Loucy (cell line): ENCODE results near the gene SLC20A1.

Experiments used
- H2AFZ ChIP-seq: fragments of 200-600 bp; sonication (generic); 2 replicates; pipeline ENCODE4 v1.6.0; 2016; ENCODE audit warnings: antibody characterized with exemption, mild to moderate bottlenecking, low read length, moderate library complexity
- H3F3A ChIP-seq: fragments of 200-600 bp; 2 replicates; pipeline ENCODE4 v1.6.0; 2016; ENCODE audit warnings: antibody characterized with exemption, low read depth, mild to moderate bottlenecking
- H3K27me3 ChIP-seq: fragments of 200-600 bp; sonication (generic); 2 replicates; pipeline ENCODE4 v1.6.1; 2014; ENCODE audit warnings: low read length, mild to moderate bottlenecking; ENCODE audit not compliant: insufficient read depth, poor library complexity, severe bottlenecking
- H3K36me3 ChIP-seq: fragments of 200-600 bp; sonication (generic); 2 replicates; pipeline ENCODE4 v1.6.1; 2016; ENCODE audit warnings: low read length; ENCODE audit not compliant: insufficient read depth
- H3K4me1 ChIP-seq: fragments of 200-600 bp; sonication (generic); 2 replicates; pipeline ENCODE4 v1.5.1; 2014; ENCODE audit warnings: low read length, mild to moderate bottlenecking; ENCODE audit not compliant: insufficient read depth, poor library complexity, severe bottlenecking
- H3K4me2 ChIP-seq: fragments of 200-600 bp; sonication (generic); 2 replicates; pipeline ENCODE4 v1.6.0; 2014; ENCODE audit warnings: antibody characterized with exemption, low read length, low read depth, mild to moderate bottlenecking; ENCODE audit not compliant: poor library complexity, severe bottlenecking
- H3K4me3 ChIP-seq: fragments of 200-600 bp; sonication (generic); 2 replicates; pipeline ENCODE4 v1.5.1; 2014; ENCODE audit warnings: low read length, mild to moderate bottlenecking, mixed read lengths; ENCODE audit not compliant: poor library complexity, severe bottlenecking
- H3K79me2 ChIP-seq: fragments of 200-600 bp; sonication (generic); 2 replicates; pipeline ENCODE4 v1.6.1; 2014; ENCODE audit warnings: low read length; ENCODE audit not compliant: insufficient read depth
- H3K9ac ChIP-seq: fragments of 200-600 bp; sonication (generic); 2 replicates; pipeline ENCODE4 v1.6.0; 2014; ENCODE audit warnings: mild to moderate bottlenecking, low read depth, low read length, moderate library complexity; ENCODE audit not compliant: poor library complexity, severe bottlenecking
- H3K9me2 ChIP-seq: fragments of 200-600 bp; sonication (generic); replicated peaks from 2 replicates; pipeline ENCODE4 v1.6.1; 2016; ENCODE audit warnings: low read depth, low read length, mixed read lengths
- H3K9me3 ChIP-seq: fragments of 200-600 bp; sonication (generic); 2 replicates; pipeline ENCODE4 v1.6.1; 2014; ENCODE audit warnings: mild to moderate bottlenecking, antibody characterized with exemption, low read length, low read depth; ENCODE audit not compliant: insufficient read depth
- H4K20me1 ChIP-seq: fragments of 200-600 bp; sonication (generic); 2 replicates; pipeline ENCODE4 v1.6.0; 2014; ENCODE audit warnings: antibody characterized with exemption, low read length, mild to moderate bottlenecking; ENCODE audit not compliant: insufficient read depth, poor library complexity, severe bottlenecking
- CTCF ChIP-seq: fragments of 200-600 bp; sonication (generic); conservative IDR thresholded peaks from 2 replicates; pipeline ENCODE4 v1.5.1; 2014; ENCODE audit warnings: mild to moderate bottlenecking, antibody characterized with exemption, low read length
- EZH2phosphoT487 ChIP-seq: fragments of 200-600 bp; IDR thresholded peaks from 2 replicates; pipeline ENCODE4 v1.6.1; 2018; ENCODE audit warnings: antibody characterized with exemption, mild to moderate bottlenecking, moderate library complexity, borderline replicate concordance

SLC20A1 gene

GRCh38 chr2:112671801-112672200 is 26.1 kb downstream of the SLC20A1 start:
- no peaks in the 10 kb centered on the region for H3K27me3 ChIP-seq
- H4K20me1 ChIP-seq, result no peaks in the 10 kb centered on the region
- no peak overlapping the region for H3K4me2 ChIP-seq
- no peak overlapping the region for H2AFZ ChIP-seq
- peaks cover 6% of the 10 kb centered on the region for H3K4me1 ChIP-seq
- H3K4me3 ChIP-seq, result no peak overlapping the region
- no peak overlapping the region for H3K9ac ChIP-seq
- TF ChIP-seq CTCF (no peak), EZH2phosphoT487 (no peak)
- H3K9me2 ChIP-seq, result no peaks in the 10 kb centered on the region
- no peaks in the 10 kb centered on the region for H3K79me2 ChIP-seq
- no peaks in the 10 kb centered on the region for H3K9me3 ChIP-seq
- H3F3A ChIP-seq, result no peaks in the 10 kb centered on the region
- no peaks in the 10 kb centered on the region for H3K36me3 ChIP-seq

- Histone ChIP-seq H3K4me3 (no peak overlapping the region), H3K79me2 (no peaks in the 10 kb centered on the region), H3K4me2 (no peak overlapping the region), H4K20me1 (no peaks in the 10 kb centered on the region), H3K9me2 (no peaks in the 10 kb centered on the region), H3K9ac (no peak overlapping the region), H3K4me1 (peaks cover 3% of the 10 kb centered on the region), H3K36me3 (no peaks in the 10 kb centered on the region), H2AFZ (no peak overlapping the region), H3K9me3 (no peaks in the 10 kb centered on the region), H3F3A (no peaks in the 10 kb centered on the region), H3K27me3 (no peaks in the 10 kb centered on the region)
- TF ChIP-seq EZH2phosphoT487 (no peak), CTCF (no peak)
Observed at GRCh38 chr2:112673008-112673407, 27.3 kb downstream of the SLC20A1 start.

GRCh38 chr2:112674229-112674628 is 28.5 kb downstream of the SLC20A1 start:
- H3K4me2 ChIP-seq, result no peak overlapping the region
- peaks cover 3% of the 10 kb centered on the region for H3K4me1 ChIP-seq
- H3K36me3 ChIP-seq, result no peaks in the 10 kb centered on the region
- H2AFZ ChIP-seq, result no peak overlapping the region
- H4K20me1 ChIP-seq, result no peaks in the 10 kb centered on the region
- no peak overlapping the region for H3K9ac ChIP-seq
- H3K79me2 ChIP-seq, result no peaks in the 10 kb centered on the region
- H3K4me3 ChIP-seq, result no peak overlapping the region
- H3F3A ChIP-seq, result no peaks in the 10 kb centered on the region
- H3K27me3 ChIP-seq, result no peaks in the 10 kb centered on the region
- no peaks in the 10 kb centered on the region for H3K9me3 ChIP-seq
- TF ChIP-seq CTCF (no peak), EZH2phosphoT487 (no peak)
- H3K9me2 ChIP-seq, result no peaks in the 10 kb centered on the region
